Lower leg skin (tissue), 4 donors: ENCODE data around the gene HOMER1. TPM values are rescaled to one million over a fixed set of nuclear protein-coding genes. Genes with fewer than 3 reads are reported as not detected.
"Not testable (repeated sequence)": the region's sequence is repeated elsewhere in the genome, so short reads cannot be mapped to it uniquely, and the experiment has no call there.

Source experiments
- DNase-seq, 2 donors: peaks; one replicate each; pipeline ENCODE4 v3.0.0-alpha.2; 2019; ENCODE audit warnings: low spot score in 2 of 2
- H3K4me3 ChIP-seq: fragments of 200-600 bp; sonication (generic); 2 replicates; pipeline ENCODE4 v1.5.1; 2017; ENCODE audit warnings: mild to moderate bottlenecking, low read depth; ENCODE audit not compliant: poor library complexity, severe bottlenecking
- POLR2A ChIP-seq, 2 donors: fragments of 450-650 bp; IDR thresholded peaks; one replicate each; pipeline ENCODE4 v1.6.1; 2016 to 2017; ENCODE audit warnings: antibody characterized with exemption in 2 of 2, mild to moderate bottlenecking in 1 of 2, moderate library complexity in 1 of 2
- WGBS, 2 donors: methylation state at CpG; one replicate each; pipeline ENCODE4 v1.1.5; 2018; 5-methylcytosine and 5-hydroxymethylcytosine counted together
- intact Hi-C: fragments of 100-400 bp; cut with DNase I; formaldehyde crosslinking; loops from one replicate; pipeline ENCODE4 v1.15.0; 2023; ENCODE audit warnings: low total_unique reads
- total RNA-seq, 4 donors: library from RNA; depleted of rRNA; stranded (reverse); fragments of >200 nt; gene quantifications; one replicate each; pipeline ENCODE4 v1.1.0, GENCODE V29; 2016
- TF ChIP-seq, protein P1 (sequence below), 3 donors: fragments of 450-650 bp; IDR thresholded peaks; one replicate each; pipeline ENCODE4 v1.5.1; 2016; ENCODE audit warnings: antibody characterized with exemption in 3 of 3, mild to moderate bottlenecking in 3 of 3, moderate library complexity in 2 of 3

HOMER1 gene
- total RNA-seq, 4 donors from 2014 or later: 5.9 to 12.4 (median 8.8) TPM

DNA sequence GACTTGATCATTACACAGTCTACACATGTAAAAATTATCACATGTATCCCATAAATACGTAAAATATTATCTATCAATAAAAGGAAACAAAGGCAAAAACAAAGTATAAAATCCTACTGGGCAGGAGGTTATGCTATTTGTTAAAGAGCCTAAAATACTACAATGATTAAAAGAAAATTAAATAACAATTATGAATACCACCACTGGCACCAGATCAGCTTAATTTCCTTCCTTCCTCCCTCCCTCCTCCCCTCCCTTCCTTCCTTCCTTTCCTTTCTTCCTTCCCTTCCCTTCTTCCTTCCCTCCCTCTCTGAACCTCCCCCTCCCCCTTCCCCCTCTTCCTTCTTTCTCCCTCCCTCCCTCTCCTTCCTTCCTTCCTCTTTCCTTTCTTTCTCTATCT is 127.3 kb downstream of the HOMER1 start:
- intact Hi-C loops: no loop called here
- WGBS, 2 donors: 94 to 95% methylated on average over 1 of the region's 1 CpG

DNA sequence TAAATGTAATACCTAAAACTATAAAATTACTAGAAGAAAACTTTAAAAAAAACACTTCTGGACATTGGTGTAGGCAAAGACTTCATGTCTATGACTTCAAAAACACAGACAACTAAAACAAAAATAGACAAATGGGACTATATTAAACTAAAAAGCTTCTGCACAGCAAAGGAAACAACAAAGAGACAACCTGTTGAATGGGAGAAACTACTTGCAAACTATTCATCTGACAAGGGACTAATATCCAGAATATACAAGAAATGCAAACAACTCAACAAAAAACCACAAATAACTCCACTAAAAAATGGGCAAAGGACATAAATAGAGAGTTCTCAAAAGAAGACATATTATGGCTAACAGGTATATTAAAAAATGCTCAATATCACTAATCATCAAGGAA is 128.8 kb downstream of the HOMER1 start:
- H3K4me3 ChIP-seq, DNase-seq, intact Hi-C loops: not testable (repeated sequence)

More for the DNA sequence above, 127.3 kb downstream of the HOMER1 start:
- no peak for DNase-seq
- no peak for TF ChIP-seq POLR2A (IDR thresholded peaks at IDR 0.05)
- TF ChIP-seq, protein P1, sequence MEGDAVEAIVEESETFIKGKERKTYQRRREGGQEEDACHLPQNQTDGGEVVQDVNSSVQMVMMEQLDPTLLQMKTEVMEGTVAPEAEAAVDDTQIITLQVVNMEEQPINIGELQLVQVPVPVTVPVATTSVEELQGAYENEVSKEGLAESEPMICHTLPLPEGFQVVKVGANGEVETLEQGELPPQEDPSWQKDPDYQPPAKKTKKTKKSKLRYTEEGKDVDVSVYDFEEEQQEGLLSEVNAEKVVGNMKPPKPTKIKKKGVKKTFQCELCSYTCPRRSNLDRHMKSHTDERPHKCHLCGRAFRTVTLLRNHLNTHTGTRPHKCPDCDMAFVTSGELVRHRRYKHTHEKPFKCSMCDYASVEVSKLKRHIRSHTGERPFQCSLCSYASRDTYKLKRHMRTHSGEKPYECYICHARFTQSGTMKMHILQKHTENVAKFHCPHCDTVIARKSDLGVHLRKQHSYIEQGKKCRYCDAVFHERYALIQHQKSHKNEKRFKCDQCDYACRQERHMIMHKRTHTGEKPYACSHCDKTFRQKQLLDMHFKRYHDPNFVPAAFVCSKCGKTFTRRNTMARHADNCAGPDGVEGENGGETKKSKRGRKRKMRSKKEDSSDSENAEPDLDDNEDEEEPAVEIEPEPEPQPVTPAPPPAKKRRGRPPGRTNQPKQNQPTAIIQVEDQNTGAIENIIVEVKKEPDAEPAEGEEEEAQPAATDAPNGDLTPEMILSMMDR (IDR thresholded peaks at IDR 0.05): no peak
- no peak overlapping the region for H3K4me3 ChIP-seq

DNA sequence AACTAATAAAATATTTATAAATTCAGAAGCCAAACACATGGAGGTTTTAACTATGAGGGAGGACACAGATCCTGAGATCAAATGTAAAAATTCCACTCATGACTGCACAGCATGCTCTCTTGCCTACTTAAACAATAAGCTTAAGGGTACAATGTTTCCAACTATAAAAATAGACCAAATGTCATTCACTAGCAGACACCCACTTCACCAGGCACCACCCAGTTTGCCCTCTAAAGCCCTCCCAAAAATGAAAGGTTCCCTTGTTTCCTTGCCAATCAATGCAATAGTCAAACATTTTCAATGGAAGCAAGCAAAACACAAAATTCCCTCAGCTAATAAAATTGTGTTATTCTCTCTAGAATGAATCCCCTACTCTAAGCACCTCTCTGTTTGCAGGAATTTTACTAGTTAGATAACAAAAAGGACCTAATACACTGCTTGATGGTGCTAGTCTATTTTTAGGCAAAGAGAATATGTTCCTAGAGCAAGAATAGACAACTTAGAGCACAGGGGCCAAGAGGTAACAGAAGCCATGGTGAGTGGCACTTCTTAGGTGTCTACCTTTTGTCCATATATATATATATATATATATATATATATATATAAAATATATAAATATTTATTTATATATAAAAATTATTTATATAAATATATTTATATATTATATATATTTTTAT is 135.3 kb downstream of the HOMER1 start:
- no peak for TF ChIP-seq POLR2A (IDR thresholded peaks at IDR 0.05)
- TF ChIP-seq, protein P1 (IDR thresholded peaks at IDR 0.05): no peak
- DNase-seq: no peak
- intact Hi-C loops: no loop called here
- H3K4me3 ChIP-seq: no peak overlapping the region

DNA sequence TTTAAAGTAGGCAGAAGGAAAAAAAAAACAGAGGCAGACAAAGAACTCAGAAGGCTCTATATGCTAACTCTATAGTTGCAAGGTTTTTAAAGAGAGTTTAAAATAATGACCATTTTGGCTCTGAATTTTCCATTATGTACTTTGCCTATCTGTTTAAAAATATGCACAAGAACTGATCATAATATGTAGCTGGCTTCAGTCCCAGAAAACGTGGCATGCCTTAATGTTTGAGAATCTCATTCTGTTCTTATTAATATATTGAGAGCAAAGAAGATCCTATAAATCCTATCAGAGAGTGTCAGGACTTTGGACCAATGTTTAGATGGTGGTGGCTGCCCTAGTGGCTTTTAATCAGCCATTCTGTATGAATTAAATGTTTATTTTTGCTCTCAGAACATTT is 156.5 kb downstream of the HOMER1 start:
- no peak overlapping the region for H3K4me3 ChIP-seq
- intact Hi-C loops: no loop called here
- WGBS, 2 donors: 11 to 16% methylated on average over 1 of the region's 1 CpG
- TF ChIP-seq, protein P1 (IDR thresholded peaks at IDR 0.05): no peak
- TF ChIP-seq POLR2A (IDR thresholded peaks at IDR 0.05): no peak
- DNase-seq: no peak

DNA sequence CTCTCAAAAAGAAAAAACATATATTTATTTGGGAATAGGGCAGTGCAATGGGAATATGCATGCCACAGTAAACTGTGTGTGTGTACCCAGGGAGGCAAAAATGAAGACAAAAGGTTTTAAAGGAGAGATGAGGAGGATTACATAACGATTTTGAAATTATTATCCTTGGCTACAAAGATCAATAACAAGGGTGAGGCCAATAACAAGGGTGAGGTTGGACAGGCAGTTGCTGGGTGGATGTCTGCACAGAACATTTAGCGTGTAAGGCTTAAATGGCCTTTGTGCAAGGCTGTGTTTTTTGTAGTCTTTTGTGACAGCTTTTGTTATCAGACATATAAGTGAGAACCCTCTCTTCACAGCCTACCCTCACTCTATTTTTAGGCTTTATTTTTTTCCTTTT is 164.1 kb downstream of the HOMER1 start:
- intact Hi-C loops: no loop called here
- no peak for DNase-seq
- WGBS, 2 donors: 40 to 46% methylated on average over 2 of the region's 2 CpGs
- TF ChIP-seq, protein P1 (IDR thresholded peaks at IDR 0.05): no peak
- no peak for TF ChIP-seq POLR2A (IDR thresholded peaks at IDR 0.05)
- no peak overlapping the region for H3K4me3 ChIP-seq

DNA sequence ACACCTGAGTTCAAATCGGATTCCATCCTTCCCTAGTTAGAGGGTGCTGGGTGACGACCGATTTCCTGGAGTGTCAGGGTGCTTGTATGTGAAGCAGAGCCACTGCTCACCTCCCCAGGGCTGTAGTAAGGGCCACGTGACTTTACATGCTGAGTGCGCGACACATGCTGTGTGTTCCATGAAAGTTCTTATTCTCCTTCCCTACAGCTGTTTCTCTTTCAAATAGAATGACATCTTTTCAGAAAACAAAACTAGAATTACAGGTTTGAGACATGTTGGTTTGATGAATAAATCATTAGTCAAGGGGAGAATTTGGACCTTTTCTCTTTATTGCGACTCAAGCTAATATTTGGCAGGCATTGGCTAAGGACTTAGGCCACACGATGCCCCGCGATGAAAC is 164.9 kb downstream of the HOMER1 start:
- TF ChIP-seq, protein P1 (IDR thresholded peaks at IDR 0.05): no peak
- TF ChIP-seq POLR2A (IDR thresholded peaks at IDR 0.05): no peak
- no peak overlapping the region for H3K4me3 ChIP-seq
- intact Hi-C loops: no loop called here
- WGBS, 2 donors: 52 to 59% methylated on average over 10 of the region's 10 CpGs
- no peak for DNase-seq
